Measurements from ENCODE around the gene SIM1.

SIM1 gene

GRCh38 chr6:100473182-100473581 is 8.5 kb upstream of the SIM1 start:
- TF ChIP-seq POLR2A (IDR thresholded peaks at IDR 0.05; ENCODE audit: extremely low read depth, insufficient read length) (no peak), CTCF (IDR thresholded peaks at IDR 0.05; ENCODE audit: low read depth, low read length) (no peak), MYC (IDR thresholded peaks at IDR 0.05; ENCODE audit: low read depth, low read length) (no peak), MAX (IDR thresholded peaks at IDR 0.05; ENCODE audit: low read depth, low read length) (no peak)
- DNase-seq (ENCODE audit: low read depth), result no peak
- H3K4me3 ChIP-seq (ENCODE audit: low read depth, low read length), result no peak overlapping the region

- no peak for TF ChIP-seq CTCF (IDR thresholded peaks at IDR 0.05; ENCODE audit: low read depth, low read length)
- TF ChIP-seq MYC (IDR thresholded peaks at IDR 0.05; ENCODE audit: low read depth, low read length), result no peak
- TF ChIP-seq MAX (IDR thresholded peaks at IDR 0.05; ENCODE audit: low read depth, low read length), result no peak
- TF ChIP-seq POLR2A (IDR thresholded peaks at IDR 0.05; ENCODE audit: extremely low read depth, insufficient read length), result no peak
- DNase-seq (ENCODE audit: low read depth), result no peak
- no peak overlapping the region for H3K4me3 ChIP-seq (ENCODE audit: low read depth, low read length)
These were observed 8.0 kb upstream of the SIM1 start for GRCh38 chr6:100472674-100473073.

GRCh38 chr6:100470422-100471120 is 5.8 kb upstream of the SIM1 start:
- H3K4me3 ChIP-seq (ENCODE audit: low read depth, low read length), result no peak overlapping the region
- TF ChIP-seq MAX (IDR thresholded peaks at IDR 0.05; ENCODE audit: low read depth, low read length) (no peak), POLR2A (IDR thresholded peaks at IDR 0.05; ENCODE audit: extremely low read depth, insufficient read length) (no peak), CTCF (IDR thresholded peaks at IDR 0.05; ENCODE audit: low read depth, low read length) (no peak), MYC (IDR thresholded peaks at IDR 0.05; ENCODE audit: low read depth, low read length) (no peak)
- DNase-seq (ENCODE audit: low read depth), result no peak

GRCh38 chr6:100469101-100469859 is 4.6 kb upstream of the SIM1 start:
- no peak for TF ChIP-seq MYC (IDR thresholded peaks at IDR 0.05; ENCODE audit: low read depth, low read length)
- no peak for TF ChIP-seq POLR2A (IDR thresholded peaks at IDR 0.05; ENCODE audit: extremely low read depth, insufficient read length)
- no peak for TF ChIP-seq CTCF (IDR thresholded peaks at IDR 0.05; ENCODE audit: low read depth, low read length)
- TF ChIP-seq MAX (IDR thresholded peaks at IDR 0.05; ENCODE audit: low read depth, low read length), result no peak
- no peak for DNase-seq (ENCODE audit: low read depth)

GRCh38 chr6:100468016-100468622 is 3.4 kb upstream of the SIM1 start:
- no peak for DNase-seq (ENCODE audit: low read depth)
- no peak overlapping the region for H3K4me3 ChIP-seq (ENCODE audit: low read depth, low read length)
- no peak for TF ChIP-seq CTCF (IDR thresholded peaks at IDR 0.05; ENCODE audit: low read depth, low read length)
- TF ChIP-seq MAX (IDR thresholded peaks at IDR 0.05; ENCODE audit: low read depth, low read length), result no peak
- no peak for TF ChIP-seq POLR2A (IDR thresholded peaks at IDR 0.05; ENCODE audit: extremely low read depth, insufficient read length)

More at GRCh38 chr6:100469101-100469859, 4.6 kb upstream of the SIM1 start:
- no peak overlapping the region for H3K4me3 ChIP-seq (ENCODE audit: low read depth, low read length)
